ENCODE measurements around the gene KCTD16.

DNA sequence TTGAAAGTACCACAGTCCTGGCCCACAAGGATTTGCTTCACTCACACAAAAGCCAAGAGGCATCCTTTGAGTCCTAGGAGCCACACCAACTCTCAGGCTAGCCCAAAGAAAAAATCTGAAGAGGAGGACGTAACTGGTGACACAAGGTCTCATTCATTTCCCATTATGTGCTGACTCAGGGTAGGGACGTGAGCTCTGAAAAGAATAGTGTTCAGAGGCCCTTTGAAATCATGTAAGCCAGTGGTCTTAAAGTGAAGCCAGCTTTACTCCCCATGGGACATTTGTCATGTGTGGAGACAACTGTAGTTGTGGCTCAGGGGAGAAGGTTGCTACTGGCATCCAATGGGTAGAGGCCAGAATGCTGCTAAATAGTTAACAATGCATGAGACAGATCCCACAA, 332.4 kb downstream of the KCTD16 start:
- TF ChIP-seq EZH2 (IDR thresholded peaks at IDR 0.05) (no peak), POLR2A (IDR thresholded peaks at IDR 0.05; ENCODE audit: borderline replicate concordance, extremely low read depth, insufficient read depth, insufficient read length) (no peak), CEBPB (IDR thresholded peaks at IDR 0.05; ENCODE audit: low read depth) (no peak), EZH2phosphoT487 (IDR thresholded peaks at IDR 0.05; ENCODE audit: borderline replicate concordance) (no peak), POLR2AphosphoS5 (IDR thresholded peaks at IDR 0.05; ENCODE audit: low read depth, low read length) (no peak), YY1 (IDR thresholded peaks at IDR 0.05; ENCODE audit: extremely low read depth, insufficient replicate concordance, low read depth, low read length) (no peak), SIN3A (IDR thresholded peaks at IDR 0.05; ENCODE audit: low read depth) (no peak), TCF7L2 (IDR thresholded peaks at IDR 0.05; ENCODE audit: borderline replicate concordance, extremely low read depth, insufficient read depth, insufficient read length) (no peak)
- TF ChIP-seq, protein P1, sequence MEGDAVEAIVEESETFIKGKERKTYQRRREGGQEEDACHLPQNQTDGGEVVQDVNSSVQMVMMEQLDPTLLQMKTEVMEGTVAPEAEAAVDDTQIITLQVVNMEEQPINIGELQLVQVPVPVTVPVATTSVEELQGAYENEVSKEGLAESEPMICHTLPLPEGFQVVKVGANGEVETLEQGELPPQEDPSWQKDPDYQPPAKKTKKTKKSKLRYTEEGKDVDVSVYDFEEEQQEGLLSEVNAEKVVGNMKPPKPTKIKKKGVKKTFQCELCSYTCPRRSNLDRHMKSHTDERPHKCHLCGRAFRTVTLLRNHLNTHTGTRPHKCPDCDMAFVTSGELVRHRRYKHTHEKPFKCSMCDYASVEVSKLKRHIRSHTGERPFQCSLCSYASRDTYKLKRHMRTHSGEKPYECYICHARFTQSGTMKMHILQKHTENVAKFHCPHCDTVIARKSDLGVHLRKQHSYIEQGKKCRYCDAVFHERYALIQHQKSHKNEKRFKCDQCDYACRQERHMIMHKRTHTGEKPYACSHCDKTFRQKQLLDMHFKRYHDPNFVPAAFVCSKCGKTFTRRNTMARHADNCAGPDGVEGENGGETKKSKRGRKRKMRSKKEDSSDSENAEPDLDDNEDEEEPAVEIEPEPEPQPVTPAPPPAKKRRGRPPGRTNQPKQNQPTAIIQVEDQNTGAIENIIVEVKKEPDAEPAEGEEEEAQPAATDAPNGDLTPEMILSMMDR (IDR thresholded peaks at IDR 0.05 in 2 of 3, conservative IDR thresholded peaks at IDR 0.05 in 1 of 3; ENCODE audit: borderline replicate concordance in 1 of 3, insufficient read depth in 1 of 3, low read depth in 2 of 3, low read length in 2 of 3) = no peak
- TF ChIP-seq, protein P2, sequence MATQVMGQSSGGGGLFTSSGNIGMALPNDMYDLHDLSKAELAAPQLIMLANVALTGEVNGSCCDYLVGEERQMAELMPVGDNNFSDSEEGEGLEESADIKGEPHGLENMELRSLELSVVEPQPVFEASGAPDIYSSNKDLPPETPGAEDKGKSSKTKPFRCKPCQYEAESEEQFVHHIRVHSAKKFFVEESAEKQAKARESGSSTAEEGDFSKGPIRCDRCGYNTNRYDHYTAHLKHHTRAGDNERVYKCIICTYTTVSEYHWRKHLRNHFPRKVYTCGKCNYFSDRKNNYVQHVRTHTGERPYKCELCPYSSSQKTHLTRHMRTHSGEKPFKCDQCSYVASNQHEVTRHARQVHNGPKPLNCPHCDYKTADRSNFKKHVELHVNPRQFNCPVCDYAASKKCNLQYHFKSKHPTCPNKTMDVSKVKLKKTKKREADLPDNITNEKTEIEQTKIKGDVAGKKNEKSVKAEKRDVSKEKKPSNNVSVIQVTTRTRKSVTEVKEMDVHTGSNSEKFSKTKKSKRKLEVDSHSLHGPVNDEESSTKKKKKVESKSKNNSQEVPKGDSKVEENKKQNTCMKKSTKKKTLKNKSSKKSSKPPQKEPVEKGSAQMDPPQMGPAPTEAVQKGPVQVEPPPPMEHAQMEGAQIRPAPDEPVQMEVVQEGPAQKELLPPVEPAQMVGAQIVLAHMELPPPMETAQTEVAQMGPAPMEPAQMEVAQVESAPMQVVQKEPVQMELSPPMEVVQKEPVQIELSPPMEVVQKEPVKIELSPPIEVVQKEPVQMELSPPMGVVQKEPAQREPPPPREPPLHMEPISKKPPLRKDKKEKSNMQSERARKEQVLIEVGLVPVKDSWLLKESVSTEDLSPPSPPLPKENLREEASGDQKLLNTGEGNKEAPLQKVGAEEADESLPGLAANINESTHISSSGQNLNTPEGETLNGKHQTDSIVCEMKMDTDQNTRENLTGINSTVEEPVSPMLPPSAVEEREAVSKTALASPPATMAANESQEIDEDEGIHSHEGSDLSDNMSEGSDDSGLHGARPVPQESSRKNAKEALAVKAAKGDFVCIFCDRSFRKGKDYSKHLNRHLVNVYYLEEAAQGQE (IDR thresholded peaks at IDR 0.05; ENCODE audit: low read depth) = no peak

Data from HCT116 (cell line).